Epidermal melanocyte (primary cell): ENCODE results near the gene USHBP1.

ENCODE experiments used
- DNase-seq: peaks from one replicate; pipeline ENCODE4 v3.0.0; 2011; ENCODE audit warnings: low spot score; ENCODE audit not compliant: insufficient read length

The USHBP1 gene

DNA sequence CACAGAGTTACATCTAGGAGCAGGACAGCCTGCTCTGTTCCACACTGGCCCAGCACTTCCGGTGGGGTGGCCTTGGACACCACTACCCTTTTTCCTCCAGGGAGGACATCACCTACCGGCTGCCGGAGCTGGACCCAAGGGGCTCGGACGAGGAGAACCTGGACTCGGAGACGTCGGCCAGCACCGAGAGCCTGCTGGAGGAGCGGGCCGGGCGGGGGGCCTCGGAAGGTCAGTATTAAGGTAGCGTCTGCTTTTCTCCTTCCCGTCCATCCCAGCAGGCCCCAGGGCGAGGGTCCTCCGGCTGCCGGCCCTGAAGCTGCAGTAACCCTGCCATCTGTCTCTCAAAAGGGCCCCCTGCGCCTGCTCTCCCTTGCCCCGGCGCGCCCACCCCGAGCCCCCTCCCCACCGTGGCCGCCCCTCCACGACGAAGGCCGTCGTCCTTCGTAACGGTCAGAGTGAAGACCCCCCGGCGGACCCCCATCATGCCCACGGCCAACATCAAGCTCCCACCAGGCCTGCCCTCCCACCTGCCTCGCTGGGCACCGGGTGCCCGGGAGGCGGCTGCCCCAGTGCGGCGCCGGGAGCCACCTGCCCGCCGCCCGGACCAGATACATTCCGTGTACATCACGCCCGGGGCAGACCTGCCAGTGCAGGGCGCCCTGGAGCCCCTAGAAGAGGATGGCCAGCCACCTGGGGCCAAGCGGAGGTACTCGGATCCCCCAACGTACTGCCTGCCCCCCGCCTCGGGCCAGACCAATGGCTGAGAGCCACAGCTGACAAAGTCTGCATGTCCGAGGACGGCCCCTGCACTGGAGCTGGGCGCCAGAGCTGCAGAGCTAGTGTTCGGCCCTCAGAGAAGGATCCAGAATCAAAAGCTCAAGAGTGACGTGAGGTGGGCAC lies 52.7 kb downstream of the USHBP1 start:
- DNase-seq, result no peak

DNA sequence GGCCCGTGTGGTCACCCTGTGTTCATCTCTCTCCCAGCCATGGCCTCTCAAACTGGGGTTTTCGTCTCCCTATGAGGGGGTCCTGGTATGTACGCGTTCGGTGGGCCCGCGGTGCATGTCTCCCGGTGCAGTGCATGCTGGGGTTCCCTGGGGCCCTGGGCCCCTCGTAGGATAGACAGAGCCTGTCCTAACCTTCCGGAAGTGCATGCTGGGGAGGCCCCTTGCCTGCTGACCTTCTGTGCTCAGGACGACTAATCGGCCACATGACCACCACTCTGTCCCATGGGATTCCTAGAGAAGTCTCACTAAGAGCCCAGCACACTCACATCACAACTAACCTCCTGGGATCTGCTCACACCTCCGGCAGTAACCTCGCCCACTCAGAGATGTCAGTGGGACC lies 54.2 kb downstream of the USHBP1 start:
- DNase-seq, result no peak

DNA sequence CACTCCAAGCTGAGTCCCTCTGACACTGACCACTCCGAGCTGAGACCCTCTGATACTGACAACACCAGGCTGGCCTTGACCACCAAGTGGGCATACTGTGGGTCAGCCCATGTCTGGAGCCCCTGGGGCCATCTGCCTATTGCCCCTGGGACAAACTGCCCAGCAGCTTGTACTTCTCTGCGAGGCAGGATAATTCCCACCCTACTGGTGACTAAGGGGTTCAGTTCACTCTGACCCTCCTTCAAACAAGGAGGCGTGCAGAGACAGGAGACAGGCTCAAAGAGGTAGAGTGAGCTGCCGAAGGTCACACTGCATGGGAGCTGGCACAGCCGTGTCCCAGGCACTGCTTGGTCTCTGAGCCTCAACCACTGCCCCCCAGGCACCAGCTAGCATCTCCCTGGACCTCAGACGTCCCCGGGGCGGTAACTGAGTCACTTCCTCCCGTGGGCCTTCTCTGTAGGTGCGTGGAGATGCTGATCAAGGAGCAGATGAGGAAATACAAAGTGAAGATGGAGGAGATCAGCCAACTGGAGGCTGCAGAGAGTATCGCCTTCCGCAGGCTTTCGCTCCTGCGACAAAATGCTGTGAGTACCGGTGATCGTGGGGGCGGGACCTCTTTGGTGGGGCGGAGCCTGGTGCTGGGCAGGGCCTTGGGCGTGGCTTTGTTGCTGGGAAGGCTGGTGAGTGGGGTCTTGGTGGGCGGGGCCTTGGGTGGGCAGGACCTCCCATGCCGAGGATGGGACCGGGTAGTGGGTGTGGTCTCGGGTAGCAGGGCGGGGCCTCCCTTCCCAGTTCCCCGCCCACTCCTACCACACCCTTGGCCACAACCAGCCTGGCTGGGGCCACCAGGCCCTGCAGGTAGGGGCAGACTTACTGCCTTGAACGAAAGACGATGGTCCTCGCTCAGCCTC lies 55.2 kb downstream of the USHBP1 start:
- DNase-seq, result no peak

DNA sequence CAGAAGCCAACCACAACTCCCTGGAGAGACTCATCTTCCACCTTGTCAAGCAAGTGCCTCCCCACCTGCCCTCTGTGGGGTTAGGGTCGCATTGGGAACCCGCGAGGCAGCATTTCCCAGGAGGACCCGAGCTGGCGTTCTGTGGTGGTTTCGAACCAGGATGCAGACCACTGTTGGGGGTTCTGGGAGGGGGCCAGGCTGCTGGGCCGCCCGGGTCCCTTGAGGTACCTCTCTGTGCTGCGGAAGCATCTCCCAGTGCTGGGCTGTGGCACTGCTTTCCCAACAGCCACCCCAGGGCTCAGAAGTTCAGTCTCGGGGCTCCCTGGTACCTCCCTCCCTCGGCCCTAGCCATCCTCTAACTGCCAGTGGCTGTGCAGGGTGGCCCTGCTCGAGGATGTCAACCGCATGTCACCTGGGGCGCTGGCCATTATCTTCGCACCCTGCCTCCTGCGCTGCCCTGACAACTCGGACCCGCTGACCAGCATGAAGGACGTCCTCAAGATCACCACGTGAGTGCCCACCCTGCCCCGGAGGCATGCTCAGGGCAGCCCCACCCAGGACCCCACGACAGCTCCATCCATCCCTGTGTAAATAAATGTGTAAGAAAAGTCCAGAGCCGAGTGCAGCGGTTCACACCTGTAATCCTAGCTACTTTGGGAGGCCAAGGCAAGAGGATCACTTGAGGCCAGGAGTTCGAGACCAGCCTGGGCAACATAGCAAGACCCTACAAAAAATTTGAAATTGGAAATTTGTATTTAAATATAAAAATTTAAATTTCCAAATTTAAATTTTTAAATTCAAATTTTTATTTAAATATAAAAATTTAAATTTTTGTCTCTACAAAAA lies 57.6 kb downstream of the USHBP1 start:
- no peak for DNase-seq

DNA sequence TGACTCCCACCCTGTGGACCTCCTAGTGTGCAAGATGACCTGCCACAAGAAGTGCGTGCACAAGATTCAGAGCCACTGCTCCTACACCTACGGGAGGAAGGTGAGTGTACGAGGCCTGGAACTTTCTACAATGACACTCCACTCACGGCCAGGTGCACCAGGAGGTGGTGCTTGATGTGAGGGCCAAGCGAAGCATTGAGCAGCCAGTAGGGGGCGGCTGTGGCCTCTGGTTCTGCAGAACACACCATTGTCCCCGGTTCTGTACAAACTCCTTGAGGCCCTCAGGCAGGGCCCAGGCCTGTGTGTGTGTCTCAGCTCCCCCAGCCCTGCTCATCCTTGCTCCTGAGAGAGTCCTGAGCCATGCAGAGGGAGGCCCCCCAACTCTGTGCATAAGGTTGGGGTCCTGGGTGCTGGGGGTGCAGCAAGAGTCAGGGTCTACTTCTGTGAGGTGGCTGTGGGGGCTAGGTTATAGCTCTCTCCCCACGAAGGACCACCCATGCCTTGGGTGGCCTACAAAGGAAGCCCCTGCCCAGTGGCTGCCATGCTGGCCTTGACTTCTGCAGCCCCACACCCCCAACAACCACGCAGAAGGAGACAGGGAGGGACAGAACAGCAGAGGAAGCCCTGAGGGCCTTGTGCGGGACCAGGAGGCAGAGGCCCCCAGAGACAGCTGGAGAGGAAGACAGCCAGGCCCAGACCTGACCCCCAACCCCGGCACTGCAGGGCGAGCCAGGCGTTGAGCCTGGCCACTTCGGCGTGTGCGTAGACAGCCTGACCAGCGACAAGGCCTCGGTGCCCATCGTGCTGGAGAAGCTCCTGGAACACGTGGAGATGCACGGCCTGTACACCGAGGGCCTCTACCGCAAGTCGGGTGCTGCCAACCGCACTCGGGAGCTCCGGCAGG lies 59.1 kb downstream of the USHBP1 start:
- no peak for DNase-seq

DNA sequence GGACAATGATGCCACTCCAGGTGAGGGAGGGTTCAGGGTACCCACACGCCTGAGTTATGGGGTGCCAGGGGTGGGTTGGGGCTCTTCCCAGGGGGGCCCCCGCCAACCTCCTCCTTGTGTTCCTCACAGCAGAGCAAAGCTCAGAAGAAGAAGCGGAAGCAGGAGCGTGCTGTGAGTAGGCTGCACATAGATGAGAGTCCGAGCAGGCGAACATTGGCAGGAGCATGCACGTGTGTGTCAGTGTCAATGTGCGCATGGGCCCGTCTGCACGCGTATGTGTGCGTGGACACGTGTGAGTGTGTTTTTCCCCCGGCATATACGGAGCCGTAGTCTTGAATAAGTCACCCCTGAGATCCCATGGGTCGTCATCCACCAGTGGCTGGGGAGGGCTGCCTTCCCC lies 61.8 kb downstream of the USHBP1 start:
- DNase-seq, result no peak

DNA sequence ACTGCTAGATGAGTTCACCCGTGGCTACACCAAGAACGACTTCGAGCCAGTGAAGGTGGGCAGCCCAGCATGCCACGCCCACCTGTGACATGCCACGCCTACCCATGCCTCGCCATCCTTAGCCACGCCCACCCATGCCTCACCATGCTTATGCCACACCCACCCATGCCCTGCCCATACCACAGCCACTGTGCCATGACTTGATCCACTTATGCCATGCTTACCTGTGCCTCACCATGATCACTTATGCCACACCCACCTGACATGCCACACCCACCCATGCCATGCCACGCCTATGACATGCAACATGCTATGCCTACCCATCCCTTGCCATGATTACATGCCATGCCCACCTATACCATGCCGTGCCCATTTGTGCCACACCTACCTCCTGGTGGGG lies 62.3 kb downstream of the USHBP1 start:
- DNase-seq, result no peak

DNA sequence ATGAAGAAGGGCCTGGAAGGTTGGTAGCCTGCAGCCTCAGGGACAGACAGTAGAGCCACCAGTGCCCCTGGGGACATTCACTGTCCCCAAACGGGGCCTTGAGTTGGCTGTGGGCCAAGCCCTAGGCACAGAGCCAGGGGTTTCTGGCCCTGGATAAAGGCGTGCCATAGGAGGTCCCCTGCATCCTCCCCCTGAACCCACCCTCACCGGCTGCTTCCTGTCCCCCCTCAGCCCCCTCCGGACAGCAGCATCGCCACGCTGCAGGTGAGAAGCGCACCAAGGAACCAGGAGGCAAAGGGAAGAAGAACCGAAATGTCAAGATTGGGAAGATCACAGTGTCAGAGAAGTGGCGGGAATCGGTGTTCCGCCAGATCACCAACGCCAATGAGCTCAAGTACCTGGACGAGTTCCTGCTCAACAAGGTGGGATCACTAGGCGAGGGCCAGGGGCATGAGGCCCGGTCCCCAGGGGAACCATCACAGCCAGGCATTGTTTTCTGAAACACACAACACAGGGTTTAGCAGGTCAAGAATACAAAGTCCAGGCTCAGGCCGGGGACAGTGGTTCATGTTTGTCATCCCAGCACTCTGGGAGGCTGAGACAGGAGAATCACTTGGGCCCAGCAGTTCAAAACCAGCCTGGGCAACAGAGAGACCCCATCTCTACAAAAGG lies 64.0 kb downstream of the USHBP1 start:
- DNase-seq, result no peak
